ENCODE measurements around the gene TBC1D7. TPM values are rescaled to one million over a fixed set of nuclear protein-coding genes. Genes with fewer than 3 reads are reported as not detected.

The TBC1D7 gene
- polyA plus RNA-seq, 1 donor from 2014 or later: 67.9 TPM

- TF ChIP-seq EZH2 (IDR thresholded peaks at IDR 0.05; ENCODE audit: borderline replicate concordance, insufficient read depth, low read length, poor library complexity, severe bottlenecking): no peak
- no peak for TF ChIP-seq RAD21 (conservative IDR thresholded peaks at IDR 0.05)
- no peak for TF ChIP-seq EP300 (conservative IDR thresholded peaks at IDR 0.05; ENCODE audit: poor library complexity, severe bottlenecking)
- TF ChIP-seq SMC3 (conservative IDR thresholded peaks at IDR 0.05; ENCODE audit: poor library complexity): no peak
- no peak for TF ChIP-seq CTCF (IDR thresholded peaks at IDR 0.05; ENCODE audit: poor library complexity, severe bottlenecking)
- no peak for TF ChIP-seq TAF1 (IDR thresholded peaks at IDR 0.05; ENCODE audit: low read depth)
- TF ChIP-seq REST (IDR thresholded peaks at IDR 0.05; ENCODE audit: borderline replicate concordance): no peak
- no peak for TF ChIP-seq MXI1 (conservative IDR thresholded peaks at IDR 0.05; ENCODE audit: poor library complexity, severe bottlenecking)
- TF ChIP-seq POLR2AphosphoS5 (IDR thresholded peaks at IDR 0.05): no peak
- Histone ChIP-seq H3K27me3 (ENCODE audit: insufficient read depth, low read depth, low read length) (no peaks in the 10 kb centered on the region), H3K9ac (ENCODE audit: low read length) (no peak overlapping the region)
Measured at GRCh38 chr6:13260831-13261230, 67.5 kb downstream of the TBC1D7 start.

GRCh38 chr6:13260101-13260598 lies 68.2 kb downstream of the TBC1D7 start:
- no peak overlapping the region for H3K4me3 ChIP-seq (ENCODE audit: low read length)
- H3K27ac ChIP-seq (ENCODE audit: low read length): no peak overlapping the region
- H3K9me2 ChIP-seq (ENCODE audit: insufficient read depth, low read length): no peaks in the 10 kb centered on the region
- no peaks in the 10 kb centered on the region for H3K36me3 ChIP-seq (ENCODE audit: insufficient read depth, low read length)
- TF ChIP-seq REST (IDR thresholded peaks at IDR 0.05; ENCODE audit: borderline replicate concordance): no peak
- TF ChIP-seq TAF1 (IDR thresholded peaks at IDR 0.05; ENCODE audit: low read depth): no peak
- TF ChIP-seq RAD21 (conservative IDR thresholded peaks at IDR 0.05): no peak
- TF ChIP-seq MXI1 (conservative IDR thresholded peaks at IDR 0.05; ENCODE audit: poor library complexity, severe bottlenecking): no peak
- TF ChIP-seq CTCF (IDR thresholded peaks at IDR 0.05; ENCODE audit: poor library complexity, severe bottlenecking): no peak
- TF ChIP-seq EZH2 (IDR thresholded peaks at IDR 0.05; ENCODE audit: borderline replicate concordance, insufficient read depth, low read length, poor library complexity, severe bottlenecking): no peak
- TF ChIP-seq EP300 (conservative IDR thresholded peaks at IDR 0.05; ENCODE audit: poor library complexity, severe bottlenecking): no peak
- TF ChIP-seq POLR2AphosphoS5 (IDR thresholded peaks at IDR 0.05): no peak
- no peak for TF ChIP-seq SMC3 (conservative IDR thresholded peaks at IDR 0.05; ENCODE audit: poor library complexity)
- H3K27me3 ChIP-seq (ENCODE audit: insufficient read depth, low read depth, low read length): no peaks in the 10 kb centered on the region
- no peaks in the 10 kb centered on the region for H3K9me3 ChIP-seq (ENCODE audit: low read length)
- H3K4me2 ChIP-seq (ENCODE audit: low read length): no peak overlapping the region
- no peaks in the 10 kb centered on the region for H3F3A ChIP-seq (ENCODE audit: insufficient read depth, low read length, poor library complexity, severe bottlenecking)
- no peak overlapping the region for H2AFZ ChIP-seq (ENCODE audit: low read depth, low read length)
- no peaks in the 10 kb centered on the region for H4K20me1 ChIP-seq (ENCODE audit: insufficient read depth)
- H3K79me2 ChIP-seq (replicated peaks; ENCODE audit: insufficient read depth, low read length): no peaks in the 10 kb centered on the region
- H3K9ac ChIP-seq (ENCODE audit: low read length): no peak overlapping the region

More at GRCh38 chr6:13260831-13261230, 67.5 kb downstream of the TBC1D7 start:
- Histone ChIP-seq H3K4me2 (ENCODE audit: low read length) (no peak overlapping the region), H3K9me3 (ENCODE audit: low read length) (no peaks in the 10 kb centered on the region), H3F3A (ENCODE audit: insufficient read depth, low read length, poor library complexity, severe bottlenecking) (no peaks in the 10 kb centered on the region), H3K4me3 (ENCODE audit: low read length) (no peak overlapping the region), H2AFZ (ENCODE audit: low read depth, low read length) (no peak overlapping the region), H4K20me1 (ENCODE audit: insufficient read depth) (no peaks in the 10 kb centered on the region), H3K36me3 (ENCODE audit: insufficient read depth, low read length) (no peaks in the 10 kb centered on the region), H3K79me2 (replicated peaks; ENCODE audit: insufficient read depth, low read length) (no peaks in the 10 kb centered on the region), H3K27ac (ENCODE audit: low read length) (no peak overlapping the region), H3K9me2 (ENCODE audit: insufficient read depth, low read length) (no peaks in the 10 kb centered on the region)
